KOPT-K1 (cell line): Measurements from ENCODE around the gene MACROD2.

Experiments
- H3K27ac ChIP-seq: fragments of 200-600 bp; sonication (generic); 2 replicates; pipeline ENCODE4 v1.5.1; 2016; ENCODE audit warnings: antibody characterized with exemption, mild to moderate bottlenecking, low read depth, low read length; ENCODE audit not compliant: poor library complexity, severe bottlenecking
- H3K36me3 ChIP-seq: fragments of 200-600 bp; sonication (generic); 2 replicates; pipeline ENCODE4 v1.5.1; 2017; ENCODE audit warnings: antibody characterized with exemption, mild to moderate bottlenecking, low read length, moderate library complexity; ENCODE audit not compliant: insufficient read depth
- H3K9me3 ChIP-seq: fragments of 200-600 bp; sonication (generic); 2 replicates; pipeline ENCODE4 v1.5.1; 2017; ENCODE audit warnings: antibody characterized with exemption, low read length, mild to moderate bottlenecking; ENCODE audit not compliant: insufficient read depth, poor library complexity, severe bottlenecking

MACROD2 gene

DNA sequence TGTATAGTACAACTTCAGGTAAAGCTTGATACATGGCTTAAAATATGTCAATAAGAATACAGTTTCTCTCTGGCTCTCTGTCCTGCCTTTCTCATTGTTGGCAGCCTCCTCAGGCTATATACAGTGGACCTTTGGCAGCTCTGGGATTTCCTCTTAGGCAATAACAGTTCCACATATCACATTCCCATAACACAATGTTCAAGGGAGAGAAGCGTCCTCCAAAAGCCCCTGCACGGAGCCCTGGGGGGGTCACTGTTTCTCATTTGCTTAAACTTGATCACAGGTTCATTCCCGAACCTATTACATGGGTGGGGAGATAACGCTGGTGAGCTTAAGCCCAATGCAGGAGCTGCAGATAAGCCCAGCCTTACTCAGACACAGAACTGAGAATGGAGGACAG lies 346.5 kb downstream of the MACROD2 start:
- Histone ChIP-seq H3K9me3 (no peaks in the 10 kb centered on the region), H3K27ac (no peak overlapping the region), H3K36me3 (no peaks in the 10 kb centered on the region)

- no peaks in the 10 kb centered on the region for H3K36me3 ChIP-seq
- H3K27ac ChIP-seq = no peak overlapping the region
- no peaks in the 10 kb centered on the region for H3K9me3 ChIP-seq
These were observed 347.6 kb downstream of the MACROD2 start for GRCh38 chr20:14342918-14343317.

- H3K9me3 ChIP-seq = no peaks in the 10 kb centered on the region
- H3K27ac ChIP-seq = no peak overlapping the region
- no peaks in the 10 kb centered on the region for H3K36me3 ChIP-seq
These were observed 348.3 kb downstream of the MACROD2 start for GRCh38 chr20:14343491-14344065.

DNA sequence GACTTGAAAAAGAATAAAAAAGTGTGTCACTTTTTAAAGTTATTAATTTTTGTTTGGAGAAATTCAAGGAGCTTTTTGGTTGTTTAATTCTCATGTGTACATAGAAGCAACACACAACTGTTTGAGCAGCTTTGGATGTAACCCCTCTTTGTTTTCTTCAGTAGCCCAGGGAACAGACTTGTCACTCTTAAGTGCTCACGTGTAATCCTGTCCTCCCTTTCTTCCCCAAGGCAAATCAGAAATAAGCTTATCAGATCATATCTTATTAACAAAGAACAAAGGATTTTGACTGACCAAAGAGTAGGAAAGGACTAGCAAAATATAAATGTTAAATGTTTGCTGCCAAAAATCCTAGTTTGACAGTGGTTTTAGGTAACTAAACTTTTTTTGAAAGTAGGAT lies 349.4 kb downstream of the MACROD2 start:
- Histone ChIP-seq H3K9me3 (no peaks in the 10 kb centered on the region), H3K36me3 (no peaks in the 10 kb centered on the region), H3K27ac (no peak overlapping the region)

DNA sequence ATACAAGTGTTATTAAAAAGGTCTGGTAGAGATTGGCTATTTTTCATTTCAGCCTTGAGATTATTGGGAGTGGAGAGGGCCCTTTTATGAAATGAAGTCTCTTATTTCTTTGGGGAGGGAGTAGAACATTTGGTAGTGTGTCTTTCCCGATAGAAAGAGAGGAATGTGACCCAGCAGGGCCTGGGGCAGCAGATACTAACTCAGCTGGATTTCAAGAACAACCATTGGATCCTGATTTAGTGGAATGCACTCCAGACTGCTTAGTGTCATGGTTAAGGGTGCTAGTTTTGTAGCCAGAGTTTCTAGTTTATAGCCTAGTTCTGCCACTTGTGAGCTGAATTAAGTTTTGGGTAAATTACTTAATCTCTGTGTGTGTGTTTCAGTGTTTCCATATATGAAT lies 360.5 kb downstream of the MACROD2 start:
- H3K27ac ChIP-seq = no peak overlapping the region
- no peaks in the 10 kb centered on the region for H3K36me3 ChIP-seq
- H3K9me3 ChIP-seq = no peaks in the 10 kb centered on the region

DNA sequence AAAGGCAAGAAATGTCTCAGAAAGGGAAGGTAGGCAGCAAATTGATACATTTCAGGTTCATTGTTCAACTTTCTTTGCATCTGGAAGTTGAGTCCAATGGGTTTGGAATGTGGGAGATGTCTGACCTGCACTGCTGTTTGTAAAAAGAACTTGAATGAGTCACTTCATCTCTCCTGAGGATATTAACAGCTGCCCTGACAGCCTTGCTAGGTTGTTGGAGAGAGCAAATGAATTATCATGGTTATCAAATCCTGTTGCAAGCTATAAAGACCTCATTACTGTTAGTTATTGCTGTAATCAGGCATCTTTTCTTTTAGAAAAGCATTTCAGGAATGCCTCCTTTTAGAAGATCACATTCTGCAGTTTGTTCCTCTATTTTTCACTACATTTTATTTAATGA lies 365.1 kb downstream of the MACROD2 start:
- no peaks in the 10 kb centered on the region for H3K36me3 ChIP-seq
- no peak overlapping the region for H3K27ac ChIP-seq
- H3K9me3 ChIP-seq = no peaks in the 10 kb centered on the region

DNA sequence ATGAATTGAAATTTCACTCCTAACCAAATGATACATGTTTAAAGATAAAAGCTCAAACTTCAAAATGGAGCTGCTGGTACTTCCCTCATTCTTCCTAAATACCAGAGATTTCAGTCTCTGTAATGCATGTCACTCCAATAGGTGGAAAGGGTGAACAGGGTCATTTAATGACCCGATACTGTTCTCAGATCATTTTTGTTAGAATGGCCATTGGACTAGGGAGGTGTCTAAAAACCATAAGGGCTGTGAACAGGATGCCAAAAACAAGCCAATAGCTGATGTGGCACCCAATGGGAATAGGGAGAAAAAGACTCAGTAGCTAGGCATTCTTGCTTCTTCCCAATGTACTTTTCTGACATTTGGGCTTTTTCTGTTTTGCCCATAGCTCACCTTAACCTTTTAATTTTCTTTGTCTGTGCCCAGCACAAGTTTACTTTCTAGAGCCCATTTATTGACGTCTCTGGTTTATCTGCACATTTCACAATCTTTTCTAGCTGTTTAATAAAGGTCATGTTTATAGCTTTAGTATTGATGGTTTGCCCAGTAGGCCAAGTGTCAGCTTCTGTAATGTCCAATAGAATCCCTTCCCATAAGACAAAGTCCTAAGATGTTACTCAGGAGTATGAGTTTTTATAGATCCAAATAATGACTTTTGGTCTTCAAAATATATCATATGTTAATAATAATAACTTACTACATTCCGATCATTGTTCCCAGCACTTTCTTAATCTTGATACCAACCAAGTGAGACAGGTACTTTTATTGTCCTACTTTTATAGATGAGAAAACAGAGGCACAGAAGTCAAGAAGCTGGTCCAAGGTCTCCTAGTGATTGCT lies 366.4 kb downstream of the MACROD2 start:
- Histone ChIP-seq H3K36me3 (no peaks in the 10 kb centered on the region), H3K27ac (no peak overlapping the region), H3K9me3 (no peaks in the 10 kb centered on the region)

DNA sequence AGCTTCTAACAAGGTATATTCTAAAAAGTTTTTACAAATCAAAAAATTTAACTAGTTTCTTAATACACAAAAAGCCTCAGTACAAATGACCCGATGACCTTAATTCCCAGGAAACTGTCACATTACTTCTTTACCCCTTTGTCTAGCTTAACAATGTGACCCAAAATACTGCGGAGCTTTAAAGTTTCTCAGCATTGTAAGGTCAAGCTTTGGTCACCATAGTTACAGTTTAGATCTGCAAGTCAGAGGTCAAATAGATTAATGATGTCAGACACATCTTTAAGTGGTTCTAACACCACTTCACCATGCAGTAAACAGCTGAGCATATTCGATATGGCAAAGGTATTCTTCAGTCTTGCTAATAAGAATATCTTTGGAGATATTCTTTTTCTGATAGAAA lies 378.9 kb downstream of the MACROD2 start:
- Histone ChIP-seq H3K9me3 (no peaks in the 10 kb centered on the region), H3K27ac (no peak overlapping the region), H3K36me3 (no peaks in the 10 kb centered on the region)

DNA sequence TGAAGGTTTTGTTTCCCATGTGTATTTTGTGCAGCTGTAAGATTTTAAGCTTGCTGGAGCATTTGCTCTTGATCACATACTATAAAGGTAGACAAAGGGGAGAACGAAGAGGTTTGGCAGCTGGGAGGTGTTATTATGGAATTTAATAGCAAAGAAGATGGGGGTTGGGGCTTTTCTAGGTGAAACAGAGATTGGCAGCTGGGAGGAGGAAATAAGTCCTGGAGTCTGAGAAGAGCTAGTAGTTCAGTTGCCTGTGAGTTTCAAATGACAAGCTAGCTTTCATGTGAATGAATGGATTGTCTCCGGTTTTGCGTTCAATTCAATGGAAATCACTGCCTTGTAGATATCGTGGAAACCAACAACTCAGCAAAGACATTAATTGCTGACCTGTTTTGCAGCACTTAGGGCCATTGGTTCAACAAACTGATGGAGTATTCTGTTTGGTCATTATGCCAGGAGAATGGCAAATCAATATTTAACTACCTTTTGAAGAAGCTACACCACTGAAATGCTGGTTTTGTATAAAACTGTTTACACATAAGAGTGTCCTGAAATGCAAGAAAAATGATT lies 380.2 kb downstream of the MACROD2 start:
- no peak overlapping the region for H3K27ac ChIP-seq
- H3K9me3 ChIP-seq = no peaks in the 10 kb centered on the region
- H3K36me3 ChIP-seq = no peaks in the 10 kb centered on the region

GRCh38 chr20:14378326-14378725 lies 383.0 kb downstream of the MACROD2 start:
- Histone ChIP-seq H3K36me3 (no peaks in the 10 kb centered on the region), H3K9me3 (no peaks in the 10 kb centered on the region), H3K27ac (no peak overlapping the region)

DNA sequence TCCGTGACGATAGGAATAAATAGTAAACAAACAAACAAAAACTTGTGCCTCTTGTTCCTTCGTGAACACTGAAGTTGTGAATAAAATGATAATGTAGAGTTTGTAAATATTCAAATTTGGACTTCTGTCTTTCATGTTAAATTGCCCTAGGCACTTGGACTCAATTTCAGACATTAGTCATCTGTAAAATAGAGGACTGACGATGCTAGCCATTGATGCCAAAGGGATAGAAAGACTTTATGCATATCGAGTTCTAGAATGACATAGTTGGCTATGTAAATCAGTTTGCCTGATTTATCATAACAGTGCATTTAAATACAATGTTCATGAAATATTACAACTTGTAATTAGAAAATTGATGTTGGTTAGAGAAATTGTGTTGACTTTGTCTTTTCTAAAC lies 388.0 kb downstream of the MACROD2 start:
- H3K9me3 ChIP-seq = peaks cover 6% of the 10 kb centered on the region
- H3K36me3 ChIP-seq = no peaks in the 10 kb centered on the region
- no peak overlapping the region for H3K27ac ChIP-seq

DNA sequence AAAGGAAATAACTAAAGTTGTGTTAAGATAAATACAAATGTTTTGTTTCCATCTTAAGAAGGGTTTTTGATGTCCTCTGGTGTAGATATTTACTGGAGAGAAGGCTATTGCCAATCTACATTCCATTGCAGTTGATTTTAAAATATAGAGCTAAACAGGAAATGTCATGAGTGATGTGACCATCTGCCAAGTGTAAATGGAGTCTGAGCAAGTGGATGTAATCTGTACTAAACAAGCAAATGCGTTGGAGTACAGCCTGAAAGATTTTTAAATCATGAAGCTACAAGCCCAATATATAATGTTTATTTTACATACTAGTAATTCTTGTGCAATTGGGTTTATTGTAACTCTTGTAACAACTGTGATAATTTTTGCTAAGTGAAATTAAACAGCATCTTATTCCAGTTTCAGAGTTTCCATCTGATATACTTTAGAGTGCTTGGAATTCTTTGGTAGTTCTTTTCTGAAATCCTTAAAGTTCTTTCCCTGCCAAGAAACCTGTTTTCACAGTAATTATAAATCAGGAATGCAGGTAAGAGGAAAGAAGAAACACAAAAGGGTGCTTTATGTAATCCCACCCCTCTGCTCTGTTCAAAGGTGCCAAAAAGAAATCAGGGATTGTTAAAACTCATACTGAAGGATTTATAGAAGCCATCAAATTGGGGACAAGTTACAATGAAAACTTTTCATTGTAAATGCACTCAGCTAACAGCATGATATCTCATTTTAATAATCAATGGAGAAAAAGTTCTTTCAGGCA lies 389.3 kb downstream of the MACROD2 start:
- Histone ChIP-seq H3K9me3 (peaks cover 6% of the 10 kb centered on the region), H3K36me3 (no peaks in the 10 kb centered on the region), H3K27ac (no peak overlapping the region)

- Histone ChIP-seq H3K9me3 (peaks cover 6% of the 10 kb centered on the region), H3K27ac (no peak overlapping the region), H3K36me3 (no peaks in the 10 kb centered on the region)
These were observed 389.9 kb downstream of the MACROD2 start for GRCh38 chr20:14385176-14385740.

DNA sequence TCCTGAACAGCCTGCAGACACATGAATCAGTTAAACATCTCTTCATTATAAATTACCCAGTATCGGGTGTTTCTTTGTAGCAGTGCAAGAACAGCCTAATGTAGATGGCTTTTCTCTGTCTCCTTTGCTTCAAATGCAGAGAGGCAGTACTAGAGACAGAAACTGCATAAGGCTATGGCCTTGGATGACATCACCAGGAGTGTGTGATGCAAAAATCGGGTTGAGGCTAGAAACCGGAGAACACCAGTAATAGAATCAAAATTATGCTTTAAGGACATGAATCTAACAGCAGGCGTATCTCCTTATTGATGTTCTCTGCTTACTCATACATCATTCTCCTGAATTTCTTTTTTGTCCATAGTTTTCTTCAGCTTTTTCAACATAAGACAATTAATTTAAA lies 391.4 kb downstream of the MACROD2 start:
- H3K27ac ChIP-seq = no peak overlapping the region
- H3K36me3 ChIP-seq = no peaks in the 10 kb centered on the region
- peaks cover 6% of the 10 kb centered on the region for H3K9me3 ChIP-seq
